ENCODE results near the gene BAZ2B.
"Not testable (repeated sequence)": the region's sequence is repeated elsewhere in the genome, so short reads cannot be mapped to it uniquely, and the experiment has no call there.

BAZ2B gene

DNA sequence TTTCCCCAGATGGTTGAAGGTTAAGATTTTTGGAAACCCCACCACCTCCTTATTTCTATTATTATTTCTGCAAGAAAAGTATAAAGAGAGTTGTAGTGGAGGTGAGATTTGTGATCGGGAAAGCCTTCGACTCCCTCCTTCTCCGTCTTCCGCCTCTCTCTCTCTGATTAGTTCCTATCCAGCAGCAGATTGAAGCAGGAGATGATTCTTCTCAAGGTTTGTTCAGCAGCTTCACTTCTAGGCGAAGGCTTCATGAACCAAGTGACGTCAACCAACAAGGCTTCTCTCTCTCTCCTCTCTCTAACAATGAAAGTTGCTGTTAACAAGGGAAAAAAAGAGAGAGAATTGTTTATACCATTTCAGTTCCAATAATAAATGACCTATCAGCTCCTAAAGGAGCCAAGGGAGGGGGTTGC is at the start of gene BAZ2B:
Gene BAZ2B, minus strand, starts transcription at position 263 of the 416 bp plus-strand sequence. CDS start 137,829 bp downstream, outside the sequence.
- no peak for DNase-seq

DNA sequence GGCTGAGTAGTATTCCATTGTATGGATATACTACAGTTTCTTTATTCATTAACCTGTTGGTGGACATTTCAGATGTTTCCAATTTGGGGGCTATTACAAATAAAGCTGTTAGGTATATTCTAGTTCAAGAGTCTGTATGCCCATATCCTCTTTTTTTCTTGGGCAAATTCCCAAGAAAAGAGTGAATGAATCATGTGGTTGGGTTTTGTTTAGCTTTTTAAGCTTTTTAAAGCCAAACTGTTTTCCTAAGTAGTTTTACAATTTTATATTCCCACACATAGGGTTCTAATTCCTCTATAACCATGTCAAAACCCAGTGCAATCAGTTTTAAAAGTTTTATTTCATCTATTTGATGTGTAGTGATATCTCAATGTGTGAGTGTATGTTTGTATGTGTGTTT is 44.9 kb upstream of the BAZ2B start:
- DNase-seq, result no peak

GRCh38 chr2:159658881-159659873 is 42.8 kb upstream of the BAZ2B start:
- no peak for DNase-seq

DNA sequence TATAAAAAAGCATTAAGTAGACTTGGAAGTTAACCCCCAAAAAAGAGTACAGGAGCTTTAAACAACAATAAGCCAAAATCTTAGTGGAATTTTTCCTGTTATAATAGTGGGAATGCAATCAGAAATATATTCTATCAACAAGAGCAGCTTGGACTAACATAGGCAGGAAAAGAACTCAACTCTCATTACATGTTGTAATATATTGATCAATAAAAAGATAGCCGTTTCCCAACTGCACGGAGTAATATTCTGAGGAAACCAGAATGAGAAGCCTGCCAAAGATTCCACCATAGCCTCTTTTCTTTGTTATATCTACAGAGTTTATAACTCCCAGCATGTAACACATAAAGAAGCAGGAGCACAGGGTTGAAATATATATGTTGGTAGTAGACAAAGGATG is 37.6 kb upstream of the BAZ2B start:
- DNase-seq, result no peak

DNA sequence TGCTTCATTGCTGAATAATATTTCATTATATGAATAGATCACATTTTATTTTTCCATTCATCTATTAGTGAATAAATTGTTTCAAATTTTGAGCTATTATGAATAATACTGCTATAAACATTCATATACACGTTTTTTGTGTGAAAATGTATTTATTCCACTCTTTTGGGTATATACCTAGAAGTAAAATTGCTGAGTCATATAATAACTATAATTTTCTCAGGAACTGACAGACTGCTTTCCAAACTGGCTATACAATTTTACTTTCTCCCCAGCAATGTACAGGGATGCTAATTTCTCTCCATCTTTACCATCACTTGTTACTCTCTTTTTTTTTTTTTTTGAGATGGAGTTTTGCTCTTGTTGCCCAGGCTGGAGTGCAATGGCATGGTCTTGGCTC is 35.5 kb upstream of the BAZ2B start:
- DNase-seq, result no peak

- DNase-seq, result no peak
Measured at GRCh38 chr2:159650574-159650973, 34.2 kb upstream of the BAZ2B start.

DNA sequence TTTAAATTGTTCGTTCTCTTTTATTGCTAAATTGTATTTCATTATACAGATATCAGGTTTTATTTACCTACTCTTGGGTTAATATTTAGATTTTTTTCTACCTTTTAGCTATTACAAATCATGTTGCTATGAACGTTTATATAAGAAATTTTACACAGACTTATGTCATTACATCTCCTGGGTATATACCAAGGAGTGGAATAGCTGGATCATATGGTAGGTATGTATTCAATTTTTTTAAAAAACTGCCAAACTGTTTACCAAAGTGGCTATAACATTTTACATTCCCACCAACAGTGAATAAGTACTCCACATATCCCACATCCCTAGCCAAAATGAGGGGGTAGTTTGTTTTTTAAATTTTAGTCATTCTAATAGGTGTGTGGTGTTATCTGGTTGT is 32.3 kb upstream of the BAZ2B start:
- DNase-seq, result no peak

DNA sequence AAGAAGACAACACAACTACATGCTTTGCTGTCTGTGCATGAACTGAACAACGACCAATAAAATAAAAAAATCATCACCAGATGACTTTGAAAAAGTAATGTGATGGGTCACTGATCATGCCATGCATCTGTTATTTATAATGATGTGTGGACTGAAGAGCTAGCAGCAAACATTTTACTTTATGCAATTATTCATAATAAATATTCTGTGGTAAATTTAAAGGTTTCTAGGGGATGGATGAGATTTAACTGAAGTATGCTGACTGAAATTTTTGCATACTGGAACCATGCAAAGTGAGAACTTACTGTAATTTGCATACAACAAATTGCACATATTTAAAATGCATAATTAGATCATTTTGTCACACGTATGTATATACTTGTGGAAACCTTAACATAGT is 31.3 kb upstream of the BAZ2B start:
- DNase-seq, result no peak

- DNase-seq, result no peak
Measured at GRCh38 chr2:159640176-159640575, 23.8 kb upstream of the BAZ2B start.

GRCh38 chr2:159639712-159640111 is 23.4 kb upstream of the BAZ2B start:
- DNase-seq, result no peak

DNA sequence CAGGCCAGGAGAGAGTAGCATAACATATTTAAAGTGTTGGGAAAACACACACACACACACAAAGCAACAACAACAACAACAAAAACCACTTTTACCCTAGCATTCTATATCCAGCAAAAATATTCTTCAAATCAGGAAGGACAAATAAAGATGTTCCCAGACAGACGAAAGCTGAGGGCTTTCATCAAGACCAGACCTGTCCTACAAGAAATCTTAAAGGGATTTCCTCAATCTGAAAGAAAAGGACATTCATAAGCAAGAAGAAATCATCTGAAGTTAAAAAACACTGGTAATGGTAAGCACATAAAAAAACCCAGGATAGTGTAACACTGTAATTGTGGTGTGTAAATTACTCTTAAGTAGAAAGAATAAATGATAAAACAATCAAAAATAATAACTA is 22.7 kb upstream of the BAZ2B start:
- DNase-seq, result no peak

GRCh38 chr2:159637988-159638501 is 21.7 kb upstream of the BAZ2B start:
- no peak for DNase-seq

- no peak for DNase-seq
Measured at GRCh38 chr2:159637240-159637639, 20.9 kb upstream of the BAZ2B start.

DNA sequence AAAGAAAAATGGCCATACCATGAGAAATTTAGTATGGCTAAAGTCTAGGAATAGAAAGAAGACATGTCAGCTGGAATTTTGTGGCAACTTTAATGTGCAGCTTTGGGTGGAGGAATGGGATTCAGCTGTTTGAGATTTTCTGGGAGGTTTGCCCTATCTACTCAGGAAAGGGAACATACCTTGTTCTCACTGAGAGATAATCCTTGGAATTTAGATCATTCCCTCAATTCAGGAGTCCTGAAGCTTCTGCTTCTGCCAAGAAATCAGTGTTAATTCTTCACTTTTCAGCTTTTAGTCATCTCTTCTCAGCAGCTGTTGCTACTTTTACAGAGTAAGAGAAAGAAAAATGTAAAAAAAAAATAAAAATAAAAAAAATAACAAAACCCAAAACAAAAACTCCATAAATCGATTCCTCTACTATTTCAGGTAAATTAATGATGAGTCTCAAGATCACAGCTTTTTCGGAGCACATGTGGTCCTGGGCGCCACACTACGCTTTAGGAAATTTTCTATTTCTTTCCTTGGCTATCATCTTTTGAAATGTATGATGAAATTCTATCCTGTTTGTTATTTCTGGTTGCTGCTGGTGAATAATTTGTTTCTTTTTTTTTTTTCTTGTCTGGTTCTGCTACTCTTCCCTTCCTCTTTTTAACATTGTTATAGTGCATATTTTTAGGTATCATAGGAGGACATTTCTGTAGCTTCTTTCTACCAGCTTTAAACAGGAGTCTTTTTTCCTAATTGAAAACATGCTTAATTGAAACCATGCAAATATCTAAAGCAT is 18.9 kb upstream of the BAZ2B start:
- no peak for DNase-seq

DNA sequence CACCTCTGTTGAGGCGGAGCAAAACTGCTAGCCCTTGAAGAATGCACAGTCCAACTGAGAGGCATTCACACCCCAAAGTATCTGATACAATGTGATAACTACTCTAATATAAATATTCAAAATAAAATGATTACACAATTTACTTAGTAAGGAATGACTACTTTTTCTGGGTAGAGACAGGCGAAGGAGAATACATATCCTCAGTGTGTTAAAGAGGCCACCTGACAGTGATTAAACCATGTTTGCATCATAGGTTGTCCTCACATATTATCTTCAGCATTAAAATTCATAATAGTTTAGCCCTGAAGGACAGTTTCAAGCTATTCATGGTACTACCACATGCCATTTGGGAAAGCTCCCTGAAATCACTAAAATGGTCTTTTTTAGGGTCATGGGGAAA is 16.9 kb upstream of the BAZ2B start:
- no peak for DNase-seq

DNA sequence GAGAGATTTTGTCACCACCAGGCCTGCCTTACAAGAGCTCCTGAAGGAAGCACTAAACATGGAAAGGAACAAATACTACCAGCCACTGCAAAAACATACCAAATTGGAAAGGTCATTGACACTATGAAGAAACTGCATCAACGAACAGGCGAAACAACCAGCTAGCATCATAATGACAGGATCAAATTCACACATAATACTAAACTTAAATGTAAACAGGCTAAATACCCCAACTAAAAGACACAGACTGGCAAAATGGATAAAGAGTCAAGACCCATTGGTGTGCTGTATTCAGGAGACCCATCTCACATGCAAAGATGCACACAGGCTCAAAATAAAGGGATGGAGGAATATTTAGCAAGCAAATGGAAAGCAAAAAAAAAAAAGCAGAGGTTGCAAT is 9.3 kb upstream of the BAZ2B start:
- DNase-seq, result not testable (repeated sequence)

DNA sequence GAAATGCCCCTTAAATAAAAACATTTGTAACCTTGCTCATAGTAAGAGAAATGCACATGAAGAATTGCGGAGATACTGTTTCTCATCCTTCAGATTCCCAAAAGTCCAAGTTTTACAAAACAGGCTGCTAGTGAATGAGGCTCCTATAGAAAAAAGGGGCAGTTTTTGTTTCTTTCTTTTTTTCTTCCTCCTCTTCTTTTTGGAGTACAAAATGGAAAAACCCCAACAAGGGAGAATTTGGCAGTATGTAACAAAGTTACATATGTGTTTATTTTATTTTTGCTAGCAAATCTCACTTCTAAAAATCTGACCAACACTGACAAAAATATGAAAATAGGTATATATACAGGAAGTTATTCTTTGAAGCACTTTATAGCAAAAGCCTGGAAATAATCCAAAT is 7.1 kb upstream of the BAZ2B start:
- no peak for DNase-seq

DNA sequence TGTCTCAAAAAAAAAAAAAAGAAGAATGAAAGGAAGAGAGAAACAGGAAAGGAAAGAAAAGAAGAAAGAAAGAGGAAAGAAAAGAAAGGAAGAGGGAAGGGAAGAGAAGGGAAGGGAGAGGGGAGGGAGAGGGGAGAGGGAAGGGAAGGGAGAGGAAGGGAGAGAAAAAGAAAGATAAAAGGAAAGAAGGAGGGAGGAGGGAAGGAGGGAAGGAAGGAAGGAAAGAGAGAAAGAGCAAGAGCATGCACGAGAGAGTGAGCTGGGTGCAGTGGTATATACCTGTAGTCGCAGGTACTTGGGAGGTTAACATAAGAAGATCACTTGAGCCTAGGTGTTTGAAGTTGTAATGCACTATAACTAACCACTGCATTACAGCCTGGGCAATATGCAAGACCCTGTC is 6.6 kb upstream of the BAZ2B start:
- no peak for DNase-seq

DNA sequence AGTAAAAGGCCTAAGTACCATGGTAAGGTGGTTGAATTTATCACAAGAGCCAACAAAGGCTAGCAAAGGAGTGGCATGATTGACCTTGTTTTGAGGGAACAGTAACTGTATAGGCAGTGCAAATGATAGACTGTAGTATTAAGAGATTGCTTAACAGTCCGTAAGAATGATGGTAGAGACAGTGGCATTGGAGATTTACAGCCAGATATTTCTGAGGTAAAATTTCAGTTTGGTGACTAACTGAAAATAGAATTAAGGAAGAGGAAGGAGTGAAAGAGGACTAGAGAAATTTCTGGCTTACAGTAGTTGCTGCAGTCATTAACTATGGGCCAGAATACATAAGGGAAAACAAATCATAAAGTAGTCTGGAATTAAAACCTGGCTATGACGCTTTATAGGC is 4.4 kb upstream of the BAZ2B start:
- no peak for DNase-seq

- DNase-seq, result no peak
Measured at GRCh38 chr2:159617646-159618045, 1.3 kb upstream of the BAZ2B start.

DNA sequence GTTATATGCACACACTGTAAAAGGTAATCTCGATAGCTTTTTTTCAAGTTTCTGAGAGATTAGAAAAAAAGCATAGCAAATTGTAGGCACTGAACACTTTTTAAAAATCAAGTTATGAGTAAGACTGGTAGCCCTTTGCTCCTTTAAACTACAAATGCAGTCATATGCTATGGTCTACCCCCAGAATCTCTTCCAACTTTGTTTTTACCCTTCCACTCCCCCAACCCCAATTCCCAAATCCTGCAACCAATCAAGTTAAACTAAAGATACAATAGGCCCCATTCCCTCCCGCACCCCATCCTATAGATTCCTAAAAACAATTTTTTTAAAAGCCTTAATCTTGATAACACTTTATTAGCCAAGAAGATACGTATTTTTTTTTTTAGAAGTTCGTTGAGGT is 752 bp upstream of the BAZ2B start:
- no peak for DNase-seq

DNA sequence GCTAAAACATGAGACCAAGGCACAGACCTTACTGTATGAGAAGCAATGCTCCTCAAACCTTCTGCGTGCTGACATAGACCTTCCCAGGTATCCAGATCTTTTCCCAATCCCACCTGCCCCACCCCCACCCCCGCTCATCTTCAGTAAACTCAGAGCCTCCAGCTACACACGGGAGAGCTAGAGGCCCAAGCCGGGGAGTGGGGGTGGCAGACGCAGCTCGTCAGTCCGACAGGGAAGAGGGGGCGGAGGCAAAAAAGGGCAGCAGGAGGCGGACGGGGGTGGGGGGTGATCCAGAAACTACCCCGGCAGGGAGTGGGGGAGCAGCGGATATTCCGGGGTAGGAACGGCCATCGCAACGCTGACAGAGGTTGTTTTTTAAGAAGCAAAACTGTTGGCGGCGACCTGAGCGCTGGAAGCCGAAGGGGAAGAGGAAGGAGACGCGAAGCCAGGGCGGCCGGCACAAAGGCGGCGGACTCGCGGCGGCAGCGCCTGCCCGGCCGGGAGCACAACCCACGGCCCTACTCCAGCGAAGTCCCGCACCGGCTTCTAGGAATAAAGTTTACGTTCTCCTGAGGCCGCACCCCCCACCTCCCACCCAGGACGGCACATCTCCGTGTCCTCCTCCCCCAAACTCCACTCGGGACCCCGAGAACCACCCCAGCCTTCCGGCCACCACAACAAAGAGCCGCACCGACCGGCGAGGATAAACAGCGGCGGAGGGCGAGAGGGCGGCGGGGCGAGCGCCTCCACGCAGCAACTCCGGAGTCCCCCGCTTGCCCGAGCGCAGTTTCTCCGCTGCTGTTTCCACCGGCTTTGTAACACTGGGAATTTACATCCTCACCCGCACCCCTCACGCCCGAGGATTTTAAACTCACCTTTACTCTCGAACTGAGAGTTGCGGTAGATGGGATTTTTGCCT is 722 bp downstream of the BAZ2B start:
- peak; percentile 46 for DNase-seq

Measured in activated CD4-positive, alpha-beta T cell treated with anti-CD3 and anti-CD28 coated beads, Interleukin-10, Interleukin-2, amounts not matched to agents 100 ng/mL and 50 ng/mL, durations not matched to agents 16 hours and 8 hours (primary cell).